Kidney (tissue), 14 donors: ENCODE measurements around the gene GFOD1. TPM values are rescaled to one million over a fixed set of nuclear protein-coding genes. Genes with fewer than 3 reads are reported as not detected.

Source experiments
- DNase-seq, 5 donors: peaks; one replicate each; pipeline ENCODE4 v3.0.0-alpha.2; 2013 to 2020
- FAIRE-seq: peaks from 2 replicates; lab custom pipeline; 2012; peaks lifted over from hg19 to GRCh38; lab: Jason Lieb, UNC
- H3K27ac ChIP-seq, 2 donors: one replicate each; pipeline ENCODE4 v1.7.0; 2013; ENCODE audit warnings: low read depth in 2 of 2, low read length in 2 of 2, inconsistent platforms in 1 of 2
- H3K27me3 ChIP-seq: one replicate; pipeline ENCODE4 v1.7.1; 2013; ENCODE audit warnings: low read length, inconsistent platforms; ENCODE audit not compliant: control insufficient read depth, insufficient read depth
- H3K36me3 ChIP-seq, 3 donors: one replicate each; pipeline versions ENCODE4 v1.7.0 to v1.7.1; 2013; ENCODE audit warnings: low read length in 3 of 3, control low read depth in 1 of 3, inconsistent platforms in 1 of 3; ENCODE audit not compliant: insufficient read depth in 3 of 3, control insufficient read depth in 2 of 3
- H3K4me1 ChIP-seq, 3 donors: one replicate each; pipeline versions ENCODE4 v1.7.0 to v1.7.1; 2013; ENCODE audit warnings: low read length in 3 of 3, inconsistent platforms in 1 of 3, low read depth in 1 of 3; ENCODE audit not compliant: control insufficient read depth in 2 of 3, insufficient read depth in 2 of 3
- H3K4me3 ChIP-seq, 3 donors: one replicate each; pipeline versions ENCODE4 v1.7.0 to v1.8.1; 2013; ENCODE audit warnings: low read length in 3 of 3, control low read depth in 1 of 3, inconsistent platforms in 1 of 3
- H3K9ac ChIP-seq, 3 donors: one replicate each; pipeline versions ENCODE4 v1.7.0 to v1.7.1; 2013; ENCODE audit warnings: low read length in 3 of 3, control low read depth in 1 of 3, inconsistent platforms in 1 of 3
- H3K9me3 ChIP-seq, 3 donors: one replicate each; pipeline versions ENCODE4 v1.7.0 to v1.7.1; 2013; ENCODE audit warnings: low read length in 3 of 3, control low read depth in 1 of 3, inconsistent platforms in 1 of 3; ENCODE audit not compliant: control insufficient read depth in 2 of 3, insufficient read depth in 1 of 3
- CTCF ChIP-seq: IDR thresholded peaks from 3 replicates; pipeline ENCODE4 v1.5.1; 2012; ENCODE audit warnings: mild to moderate bottlenecking, moderate library complexity, borderline replicate concordance; ENCODE audit not compliant: insufficient read depth; ENCODE audit errors: extremely low read depth
- intact Hi-C: fragments of 100-400 bp; cut with DNase I; formaldehyde crosslinking; loops from one replicate; pipeline ENCODE4 v1.11.1; 2022
- polyA plus RNA-seq: library from polyadenylated mRNA; stranded (reverse); fragments of 350-450 nt; fragmentation: Illumina TruSeq; extraction: RNeasy Lipid Tissue Mini Kit (QIAGEN cat#74804); gene quantifications from one replicate; pipeline ENCODE4 v1.2.3, GENCODE V29; 2014; ENCODE audit warnings: low read depth, low replicate concordance; ENCODE audit not compliant: insufficient read depth
- total RNA-seq: library from RNA; stranded (reverse); fragmentation: NEBNext Ultra II Directional; extraction: Animal tissue kit (Norgen Biotek cat#: 25700); gene quantifications from one replicate; pipeline ENCODE4 v1.2.1, GENCODE V29; 2021
- donor health status: control.
- donor health status: control.
- donor health status: control.
- donor health status: control.
- donor health status: control.
- donor health status: DM: yes; HTN: yes; CAD: no.
- donor health status: Normal renal cell carcinoma (clear cell type).

GFOD1 gene
- total and polyA plus RNA-seq, 2 donors from 2014 or later = 2.1 to 14.6 TPM

DNA sequence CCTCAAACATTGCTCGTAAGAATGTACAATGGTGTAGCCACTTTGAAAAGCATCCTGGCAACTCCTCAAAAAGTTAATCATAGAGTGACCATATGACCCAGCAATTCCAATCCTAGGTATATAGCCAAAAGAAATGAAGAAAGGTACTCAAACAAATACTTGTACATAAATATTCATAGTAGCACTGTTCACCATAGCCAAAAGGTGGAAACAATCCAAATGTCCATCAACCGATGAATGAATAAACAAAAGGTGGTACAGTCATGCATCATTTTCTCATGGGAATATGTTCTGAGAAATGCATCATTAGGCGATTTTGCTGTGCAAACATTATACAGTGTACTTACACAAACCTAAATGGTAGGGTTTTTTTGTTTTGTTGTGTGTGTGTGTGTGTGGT, 84.7 kb downstream of the GFOD1 start:
- DNase-seq (no peak), FAIRE-seq (no peak)
- no peak overlapping the region for H3K27ac ChIP-seq
- no peak for TF ChIP-seq CTCF
- H3K4me1 ChIP-seq = peaks cover 0 to 10% (median 0%) of the 10 kb centered on the region in 3 donors
- H3K27me3 ChIP-seq = no peaks in the 10 kb centered on the region
- no peaks in the 10 kb centered on the region for H3K36me3 ChIP-seq
- intact Hi-C loops = no loop called here
- H3K4me3 ChIP-seq = no peak overlapping the region
- no peak overlapping the region for H3K9ac ChIP-seq
- H3K9me3 ChIP-seq = no peaks in the 10 kb centered on the region

GRCh38 chr6:13400772-13401171, 86.6 kb downstream of the GFOD1 start:
- Histone ChIP-seq H3K9ac (no peak overlapping the region), H3K36me3 (no peaks in the 10 kb centered on the region), H3K4me3 (no peak overlapping the region), H3K27ac (no peak overlapping the region), H3K27me3 (no peaks in the 10 kb centered on the region), H3K4me1 (peaks cover 0 to 10% (median 0%) of the 10 kb centered on the region in 3 donors), H3K9me3 (no peaks in the 10 kb centered on the region)
- no peak for FAIRE-seq
- intact Hi-C loops = no loop called here
- DNase-seq = no peak
- TF ChIP-seq CTCF = no peak

DNA sequence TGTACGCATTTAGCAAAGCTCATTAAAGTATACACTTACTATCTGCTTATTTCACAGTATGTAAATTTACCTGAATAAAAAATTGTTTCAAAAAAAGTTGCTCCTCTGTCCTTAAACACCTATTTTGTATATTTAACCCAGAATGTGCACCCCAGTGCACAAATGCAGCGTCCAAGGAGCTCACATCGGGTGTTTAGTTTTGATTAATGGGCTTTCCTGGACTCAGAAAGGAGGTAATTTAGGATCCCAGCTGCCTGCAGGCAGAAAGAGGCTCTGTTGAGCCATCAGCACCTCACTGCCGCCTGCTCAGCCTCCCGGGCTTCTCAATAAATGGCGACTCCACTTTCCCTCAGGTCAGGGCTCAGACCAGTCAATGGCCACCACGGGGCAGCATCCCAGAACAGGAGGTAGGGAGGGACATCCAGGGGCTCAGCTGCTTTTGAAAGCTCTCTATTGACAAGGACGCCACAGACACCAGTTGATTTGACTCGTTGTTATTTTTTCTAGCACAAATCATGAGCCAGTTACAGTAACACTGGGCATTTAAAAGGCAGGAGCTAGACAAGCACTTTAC, 88.9 kb downstream of the GFOD1 start:
- DNase-seq (no peak), FAIRE-seq (no peak)
- no peaks in the 10 kb centered on the region for H3K4me1 ChIP-seq
- no peak overlapping the region for H3K4me3 ChIP-seq
- no peak for TF ChIP-seq CTCF
- no peak overlapping the region for H3K9ac ChIP-seq
- no peaks in the 10 kb centered on the region for H3K36me3 ChIP-seq
- no peaks in the 10 kb centered on the region for H3K27me3 ChIP-seq
- H3K9me3 ChIP-seq = no peaks in the 10 kb centered on the region
- intact Hi-C loops = no loop called here
- H3K27ac ChIP-seq = no peak overlapping the region

GRCh38 chr6:13398069-13398381, 89.4 kb downstream of the GFOD1 start:
- DNase-seq = no peak
- Histone ChIP-seq H3K4me3 (no peak overlapping the region), H3K4me1 (no peaks in the 10 kb centered on the region), H3K9ac (no peak overlapping the region), H3K9me3 (no peaks in the 10 kb centered on the region), H3K27ac (no peak overlapping the region), H3K27me3 (no peaks in the 10 kb centered on the region), H3K36me3 (no peaks in the 10 kb centered on the region)
- intact Hi-C loops = no loop called here
- FAIRE-seq = no peak
- TF ChIP-seq CTCF = no peak
